ENCODE data around the gene WNT7A. TPM values are rescaled to one million over a fixed set of nuclear protein-coding genes. Genes with fewer than 3 reads are reported as not detected.

The WNT7A gene
- 10.6 TPM for total RNA-seq

DNA sequence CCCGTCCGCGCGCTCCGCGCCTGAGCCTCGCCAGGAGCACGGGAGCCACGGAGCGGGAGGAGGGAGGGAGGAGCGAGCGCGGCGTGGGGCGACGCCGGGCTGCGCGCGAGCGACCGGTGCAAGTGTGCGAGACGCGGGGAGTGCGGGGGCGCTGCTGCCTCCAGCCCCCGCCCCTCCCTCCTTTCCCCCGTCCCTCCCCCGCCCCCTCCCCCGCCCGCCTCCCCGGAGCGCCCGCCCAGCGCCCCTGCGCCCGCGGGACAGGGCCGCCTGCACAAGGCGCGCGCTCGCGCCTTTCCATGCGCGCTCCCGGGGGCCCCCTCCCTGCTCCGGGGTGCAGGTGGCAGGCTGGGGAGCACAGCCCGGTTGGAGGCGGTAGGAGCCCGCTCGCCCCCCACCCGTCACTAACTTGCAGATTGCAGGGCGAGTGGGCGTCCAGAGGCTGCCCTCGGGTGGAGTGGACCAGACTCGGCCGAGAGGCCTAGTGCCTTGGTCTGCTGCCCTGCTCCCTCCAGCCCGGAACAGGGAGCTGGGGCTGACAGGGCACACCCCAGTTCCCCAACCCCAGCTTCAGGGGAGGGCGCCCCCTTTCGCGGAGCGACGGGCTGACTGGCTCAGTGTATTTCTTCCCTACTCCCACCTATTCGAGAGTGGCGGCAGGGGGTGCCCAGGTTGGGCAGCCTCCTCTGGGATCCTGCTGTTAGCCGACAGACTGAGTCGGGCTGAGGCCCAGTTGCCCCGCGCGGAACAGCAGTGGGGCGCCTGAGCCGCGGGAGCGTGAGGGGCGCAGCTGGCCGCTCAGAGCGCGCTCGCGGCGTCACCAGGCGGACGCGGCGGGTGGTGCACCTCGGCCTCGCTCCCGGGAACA is at the start of gene WNT7A:
Gene WNT7A (minus strand): TSS at position 126 of the 865 bp plus-strand sequence. CDS start 255 bp downstream, outside the sequence.

Other genes with a start within 250 kb of the WNT7A start
- gene CHCHD4, start 244.8 kb upstream of the WNT7A start, total RNA-seq: 9.4 TPM
- 42.3 TPM for gene TMEM43, start 245.0 kb upstream of the WNT7A start, total RNA-seq